Suprapubic skin (tissue), 4 donors: Measurements from ENCODE around the gene MYADM. TPM values are rescaled to one million over a fixed set of nuclear protein-coding genes. Genes with fewer than 3 reads are reported as not detected.

Experiments used
- DNase-seq, 2 donors: peaks; one replicate each; pipeline ENCODE4 v3.0.0-alpha.2; 2019; ENCODE audit warnings: low spot score in 2 of 2
- H3K27ac ChIP-seq: fragments of 200-600 bp; sonication (generic); one replicate; pipeline ENCODE4 v1.5.1; 2019
- H3K27me3 ChIP-seq: fragments of 200-600 bp; sonication (generic); one replicate; pipeline ENCODE4 v1.5.1; 2019
- H3K36me3 ChIP-seq: fragments of 200-600 bp; sonication (generic); one replicate; pipeline ENCODE4 v1.5.1; 2019
- H3K4me1 ChIP-seq: fragments of 200-600 bp; sonication (generic); one replicate; pipeline ENCODE4 v1.5.1; 2019
- H3K4me3 ChIP-seq: fragments of 200-600 bp; sonication (generic); one replicate; pipeline ENCODE4 v1.5.1; 2019; ENCODE audit warnings: mild to moderate bottlenecking
- H3K9me3 ChIP-seq: fragments of 200-600 bp; sonication (generic); one replicate; pipeline ENCODE4 v1.5.1; 2019
- CTCF ChIP-seq, 2 donors: fragments of 200-600 bp in 1 of 2; fragments of 450-650 bp in 1 of 2; sonication (generic) in 1 of 2; IDR thresholded peaks; one replicate each; pipeline ENCODE4 v1.5.1; 2016 to 2019; ENCODE audit warnings: antibody characterized with exemption in 2 of 2, mild to moderate bottlenecking in 1 of 2, moderate library complexity in 1 of 2
- EP300 ChIP-seq: sonication (generic); formaldehyde crosslinking; IDR thresholded peaks from one replicate; pipeline ENCODE4 v1.6.1; 2017; ENCODE audit warnings: antibody characterized with exemption
- POLR2A ChIP-seq, 2 donors: fragments of 450-650 bp; IDR thresholded peaks; one replicate each; pipeline ENCODE4 v1.6.1; 2017; ENCODE audit warnings: antibody characterized with exemption in 2 of 2, mild to moderate bottlenecking in 2 of 2, moderate library complexity in 2 of 2
- POLR2AphosphoS5 ChIP-seq, 3 donors: sonication (generic); formaldehyde crosslinking; IDR thresholded peaks; one replicate each; pipeline ENCODE4 v1.6.1; 2017; ENCODE audit warnings: antibody characterized with exemption in 3 of 3
- WGBS: methylation state at CpG from one replicate; pipeline ENCODE4 v1.1.5; 2018; 5-methylcytosine and 5-hydroxymethylcytosine counted together
- total RNA-seq, 4 donors: library from RNA; depleted of rRNA; stranded (reverse); fragments of >200 nt; gene quantifications; one replicate each; pipeline ENCODE4 v1.1.0, GENCODE V29; 2016

MYADM gene
- total RNA-seq, 4 donors from 2014 or later: 27.5 to 72.4 (median 67.4) TPM

GRCh38 chr19:53908935-53909415 is 41.3 kb downstream of the MYADM start, which contains the start of gene CACNG7:
Gene CACNG7, plus strand, starts transcription at chr19:53909278. Its CDS starts 3,554 bp downstream, at chr19:53912832.
- no peak for TF ChIP-seq POLR2AphosphoS5 (IDR thresholded peaks at IDR 0.05)
- no peak for TF ChIP-seq CTCF (IDR thresholded peaks at IDR 0.05)
- TF ChIP-seq EP300: no peak
- no peak for TF ChIP-seq POLR2A (IDR thresholded peaks at IDR 0.05)
- H3K4me3 ChIP-seq: no peak within 1 kb of the TSS
- peaks cover 10% of the 10 kb centered on the region for H3K4me1 ChIP-seq
- H3K36me3 ChIP-seq: no peaks in the 10 kb centered on the region
- 3% methylated on average over 19 of the region's 28 CpGs for WGBS
- no peak within 1 kb of the TSS for H3K27ac ChIP-seq
- DNase-seq: no peak
- no peaks in the 10 kb centered on the region for H3K9me3 ChIP-seq
- H3K27me3 ChIP-seq: peaks cover 94% of the 10 kb centered on the region

- no peak for TF ChIP-seq CTCF (IDR thresholded peaks at IDR 0.05)
- no peak for TF ChIP-seq POLR2A (IDR thresholded peaks at IDR 0.05)
- no peak for TF ChIP-seq EP300
- no peak for TF ChIP-seq POLR2AphosphoS5 (IDR thresholded peaks at IDR 0.05)
- 3% methylated on average over 40 of the region's 47 CpGs for WGBS
- H3K27me3 ChIP-seq: peaks cover 93% of the 10 kb centered on the region
Measured at GRCh38 chr19:53909471-53910169, 41.9 kb downstream of the MYADM start.

DNA sequence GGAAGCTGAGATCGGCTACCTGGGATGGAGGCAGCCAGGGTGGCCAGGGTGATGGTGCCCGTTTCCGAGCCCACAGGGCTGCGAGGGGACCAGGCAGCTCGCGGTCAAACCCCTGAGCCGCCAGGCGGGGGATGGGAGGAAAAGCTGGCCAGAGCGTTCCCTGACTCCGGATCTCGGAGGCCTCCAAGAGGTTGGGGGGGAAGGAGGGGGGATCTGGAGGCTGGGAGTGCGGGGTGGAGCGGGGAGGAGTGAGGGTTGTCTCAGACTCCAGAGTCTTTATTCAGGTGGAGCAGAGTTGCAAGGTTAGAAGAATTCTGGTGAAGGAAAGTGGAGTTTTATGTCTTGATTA is 42.5 kb downstream of the MYADM start:
- H3K4me3 ChIP-seq: no peak overlapping the region
- 1% methylated on average over 13 of the region's 13 CpGs for WGBS
- H3K27me3 ChIP-seq: peaks cover 97% of the 10 kb centered on the region
- TF ChIP-seq CTCF (IDR thresholded peaks at IDR 0.05): no peak
- TF ChIP-seq POLR2A (IDR thresholded peaks at IDR 0.05): no peak
- TF ChIP-seq POLR2AphosphoS5 (IDR thresholded peaks at IDR 0.05): no peak
- TF ChIP-seq EP300: no peak
- DNase-seq: no peak
- peaks cover 10% of the 10 kb centered on the region for H3K4me1 ChIP-seq
- H3K9me3 ChIP-seq: no peaks in the 10 kb centered on the region
- no peaks in the 10 kb centered on the region for H3K36me3 ChIP-seq
- H3K27ac ChIP-seq: no peak overlapping the region

More at GRCh38 chr19:53909471-53910169, 41.9 kb downstream of the MYADM start:
- Histone ChIP-seq H3K27ac (no peak overlapping the region), H3K9me3 (no peaks in the 10 kb centered on the region), H3K4me1 (peaks cover 10% of the 10 kb centered on the region), H3K36me3 (no peaks in the 10 kb centered on the region), H3K4me3 (no peak overlapping the region)
- no peak for DNase-seq

GRCh38 chr19:53912653-53913052 is 45.0 kb downstream of the MYADM start:
- Histone ChIP-seq H3K27me3 (peaks cover 75% of the 10 kb centered on the region), H3K4me1 (peaks cover 10% of the 10 kb centered on the region), H3K36me3 (no peaks in the 10 kb centered on the region), H3K9me3 (no peaks in the 10 kb centered on the region), H3K27ac (no peak overlapping the region), H3K4me3 (no peak overlapping the region)
- WGBS: 71% methylated on average over 5 of the region's 18 CpGs
- no peak for DNase-seq
- no peak for TF ChIP-seq POLR2A (IDR thresholded peaks at IDR 0.05)

- 64% methylated on average over 8 of the region's 8 CpGs for WGBS
Measured at GRCh38 chr19:53915000-53915399, 47.3 kb downstream of the MYADM start.

More at GRCh38 chr19:53915000-53915399, 47.3 kb downstream of the MYADM start:
- Histone ChIP-seq H3K27ac (no peak overlapping the region), H3K9me3 (no peaks in the 10 kb centered on the region), H3K36me3 (no peaks in the 10 kb centered on the region), H3K4me3 (no peak overlapping the region), H3K27me3 (peaks cover 51% of the 10 kb centered on the region), H3K4me1 (no peaks in the 10 kb centered on the region)
- TF ChIP-seq POLR2AphosphoS5 (IDR thresholded peaks at IDR 0.05): no peak
- no peak for TF ChIP-seq CTCF (IDR thresholded peaks at IDR 0.05)
- TF ChIP-seq EP300: no peak
- no peak for TF ChIP-seq POLR2A (IDR thresholded peaks at IDR 0.05)
- DNase-seq: no peak
